ENCODE data around the gene C19orf81. TPM values are rescaled to one million over a fixed set of nuclear protein-coding genes. Genes with fewer than 3 reads are reported as not detected.

Gene C19orf81
- total RNA-seq, 1 donor = not detected

- no peak overlapping the region for H3K4me3 ChIP-seq (ENCODE audit: insufficient read depth, low read length)
- no peak for TF ChIP-seq CTCF (IDR thresholded peaks at IDR 0.05; ENCODE audit: extremely low read depth, low read depth, low read length)
- no peak overlapping the region for H3K4me2 ChIP-seq (ENCODE audit: insufficient read depth, low read length)
These were observed 17.3 kb downstream of the C19orf81 start for GRCh38 chr19:50666346-50667176.

GRCh38 chr19:50667177-50667758 is 18.0 kb downstream of the C19orf81 start:
- no peak overlapping the region for H3K4me2 ChIP-seq (ENCODE audit: insufficient read depth, low read length)
- H4K20me1 ChIP-seq (ENCODE audit: insufficient read depth, low read length) = no peaks in the 10 kb centered on the region
- no peaks in the 10 kb centered on the region for H3K9me3 ChIP-seq (ENCODE audit: low read depth, low read length)
- no peak overlapping the region for H2AFZ ChIP-seq (ENCODE audit: low read length)
- no peak for TF ChIP-seq CTCF (IDR thresholded peaks at IDR 0.05; ENCODE audit: extremely low read depth, low read depth, low read length)
- peaks cover 25% of the 10 kb centered on the region for H3K27me3 ChIP-seq (ENCODE audit: insufficient read depth, low read length)
- no peak for DNase-seq (ENCODE audit: insufficient read length, low spot score, missing footprints)
- no peak overlapping the region for H3K27ac ChIP-seq (ENCODE audit: low read depth, low read length)
- no peak overlapping the region for H3K4me3 ChIP-seq (ENCODE audit: insufficient read depth, low read length)
- no peaks in the 10 kb centered on the region for H3K36me3 ChIP-seq (ENCODE audit: insufficient read depth, low read length)
- no peaks in the 10 kb centered on the region for H3K79me2 ChIP-seq (ENCODE audit: insufficient read depth, low read length)
- H3K4me1 ChIP-seq (ENCODE audit: insufficient read depth, low read length) = no peaks in the 10 kb centered on the region

More at GRCh38 chr19:50666346-50667176, 17.3 kb downstream of the C19orf81 start:
- H3K36me3 ChIP-seq (ENCODE audit: insufficient read depth, low read length) = no peaks in the 10 kb centered on the region
- DNase-seq (ENCODE audit: insufficient read length, low spot score, missing footprints) = no peak
- H3K27ac ChIP-seq (ENCODE audit: low read depth, low read length) = no peak overlapping the region
- H4K20me1 ChIP-seq (ENCODE audit: insufficient read depth, low read length) = no peaks in the 10 kb centered on the region
- H3K79me2 ChIP-seq (ENCODE audit: insufficient read depth, low read length) = no peaks in the 10 kb centered on the region
- H2AFZ ChIP-seq (ENCODE audit: low read length) = no peak overlapping the region
- H3K9me3 ChIP-seq (ENCODE audit: low read depth, low read length) = no peaks in the 10 kb centered on the region
- no peaks in the 10 kb centered on the region for H3K4me1 ChIP-seq (ENCODE audit: insufficient read depth, low read length)
- H3K27me3 ChIP-seq (ENCODE audit: insufficient read depth, low read length) = peaks cover 25% of the 10 kb centered on the region

- no peaks in the 10 kb centered on the region for H3K4me1 ChIP-seq (ENCODE audit: insufficient read depth, low read length)
- H2AFZ ChIP-seq (ENCODE audit: low read length) = no peak overlapping the region
- H3K9me3 ChIP-seq (ENCODE audit: low read depth, low read length) = no peaks in the 10 kb centered on the region
- H4K20me1 ChIP-seq (ENCODE audit: insufficient read depth, low read length) = no peaks in the 10 kb centered on the region
- H3K36me3 ChIP-seq (ENCODE audit: insufficient read depth, low read length) = no peaks in the 10 kb centered on the region
- peaks cover 25% of the 10 kb centered on the region for H3K27me3 ChIP-seq (ENCODE audit: insufficient read depth, low read length)
- TF ChIP-seq CTCF (IDR thresholded peaks at IDR 0.05; ENCODE audit: extremely low read depth, low read depth, low read length) = no peak
- DNase-seq (ENCODE audit: insufficient read length, low spot score, missing footprints) = no peak
- no peaks in the 10 kb centered on the region for H3K79me2 ChIP-seq (ENCODE audit: insufficient read depth, low read length)
- no peak overlapping the region for H3K4me2 ChIP-seq (ENCODE audit: insufficient read depth, low read length)
- H3K27ac ChIP-seq (ENCODE audit: low read depth, low read length) = no peak overlapping the region
- no peak overlapping the region for H3K4me3 ChIP-seq (ENCODE audit: insufficient read depth, low read length)
These were observed 18.6 kb downstream of the C19orf81 start for GRCh38 chr19:50667759-50668231.

GRCh38 chr19:50668416-50668815 is 19.2 kb downstream of the C19orf81 start:
- no peaks in the 10 kb centered on the region for H3K4me1 ChIP-seq (ENCODE audit: insufficient read depth, low read length)
- no peak for DNase-seq (ENCODE audit: insufficient read length, low spot score, missing footprints)
- peaks cover 25% of the 10 kb centered on the region for H3K27me3 ChIP-seq (ENCODE audit: insufficient read depth, low read length)
- H3K4me2 ChIP-seq (ENCODE audit: insufficient read depth, low read length) = no peak overlapping the region
- H3K79me2 ChIP-seq (ENCODE audit: insufficient read depth, low read length) = no peaks in the 10 kb centered on the region
- H2AFZ ChIP-seq (ENCODE audit: low read length) = no peak overlapping the region
- TF ChIP-seq CTCF (IDR thresholded peaks at IDR 0.05; ENCODE audit: extremely low read depth, low read depth, low read length) = no peak
- no peak overlapping the region for H3K27ac ChIP-seq (ENCODE audit: low read depth, low read length)
- H3K36me3 ChIP-seq (ENCODE audit: insufficient read depth, low read length) = no peaks in the 10 kb centered on the region
- H4K20me1 ChIP-seq (ENCODE audit: insufficient read depth, low read length) = no peaks in the 10 kb centered on the region
- no peak overlapping the region for H3K4me3 ChIP-seq (ENCODE audit: insufficient read depth, low read length)
- no peaks in the 10 kb centered on the region for H3K9me3 ChIP-seq (ENCODE audit: low read depth, low read length)
